Measurements from ENCODE around the gene TMEM108.

Gene TMEM108

GRCh38 chr3:133092681-133093080, 54.5 kb downstream of the TMEM108 start:
- H3K4me1 ChIP-seq (ENCODE audit: insufficient read depth, insufficient read length) = no peaks in the 10 kb centered on the region
- no peak for TF ChIP-seq ZNF274 (IDR thresholded peaks at IDR 0.05; ENCODE audit: low read depth, low read length)
- no peak for TF ChIP-seq YY1 (IDR thresholded peaks at IDR 0.05; ENCODE audit: insufficient read depth, insufficient read length)
- TF ChIP-seq SUZ12 (IDR thresholded peaks at IDR 0.05; ENCODE audit: extremely low read depth, insufficient read depth, insufficient read length) = no peak

GRCh38 chr3:133093366-133093765, 55.2 kb downstream of the TMEM108 start:
- H3K9ac ChIP-seq (ENCODE audit: insufficient read length, low read depth) = no peak overlapping the region
- H3K4me1 ChIP-seq (ENCODE audit: insufficient read depth, insufficient read length) = no peaks in the 10 kb centered on the region
- no peaks in the 10 kb centered on the region for H3K9me3 ChIP-seq (ENCODE audit: insufficient read depth, low read length)
- no peaks in the 10 kb centered on the region for H3K36me3 ChIP-seq (ENCODE audit: insufficient read depth, insufficient read length, low read length)
- H3K4me3 ChIP-seq (ENCODE audit: insufficient read length, low read depth) = no peak overlapping the region
- no peak for TF ChIP-seq SUZ12 (IDR thresholded peaks at IDR 0.05; ENCODE audit: extremely low read depth, insufficient read depth, insufficient read length)
- TF ChIP-seq YY1 (IDR thresholded peaks at IDR 0.05; ENCODE audit: insufficient read depth, insufficient read length) = no peak
- TF ChIP-seq ZNF274 (IDR thresholded peaks at IDR 0.05; ENCODE audit: low read depth, low read length) = no peak
- no peaks in the 10 kb centered on the region for H3K27me3 ChIP-seq (ENCODE audit: insufficient read depth, insufficient read length)
- no peak for DNase-seq (ENCODE audit: low read depth, low spot score)

More at GRCh38 chr3:133092681-133093080, 54.5 kb downstream of the TMEM108 start:
- DNase-seq (ENCODE audit: low read depth, low spot score) = no peak
- Histone ChIP-seq H3K36me3 (ENCODE audit: insufficient read depth, insufficient read length, low read length) (no peaks in the 10 kb centered on the region), H3K4me3 (ENCODE audit: insufficient read length, low read depth) (no peak overlapping the region), H3K9ac (ENCODE audit: insufficient read length, low read depth) (no peak overlapping the region), H3K27me3 (ENCODE audit: insufficient read depth, insufficient read length) (no peaks in the 10 kb centered on the region), H3K9me3 (ENCODE audit: insufficient read depth, low read length) (no peaks in the 10 kb centered on the region)

GRCh38 chr3:133096900-133097613, 58.9 kb downstream of the TMEM108 start:
- Histone ChIP-seq H3K27me3 (ENCODE audit: insufficient read depth, insufficient read length) (no peaks in the 10 kb centered on the region), H3K9ac (ENCODE audit: insufficient read length, low read depth) (no peak overlapping the region), H3K9me3 (ENCODE audit: insufficient read depth, low read length) (no peaks in the 10 kb centered on the region; the same call in 1 of the 2 replicates), H3K4me3 (ENCODE audit: insufficient read length, low read depth) (no peak overlapping the region), H3K4me1 (ENCODE audit: insufficient read depth, insufficient read length) (no peaks in the 10 kb centered on the region), H3K36me3 (ENCODE audit: insufficient read depth, insufficient read length, low read length) (no peaks in the 10 kb centered on the region)
- DNase-seq (ENCODE audit: low read depth, low spot score) = no peak
- TF ChIP-seq YY1 (IDR thresholded peaks at IDR 0.05; ENCODE audit: insufficient read depth, insufficient read length) = no peak
- TF ChIP-seq SUZ12 (IDR thresholded peaks at IDR 0.05; ENCODE audit: extremely low read depth, insufficient read depth, insufficient read length) = no peak
- no peak for TF ChIP-seq ZNF274 (IDR thresholded peaks at IDR 0.05; ENCODE audit: low read depth, low read length)

DNA sequence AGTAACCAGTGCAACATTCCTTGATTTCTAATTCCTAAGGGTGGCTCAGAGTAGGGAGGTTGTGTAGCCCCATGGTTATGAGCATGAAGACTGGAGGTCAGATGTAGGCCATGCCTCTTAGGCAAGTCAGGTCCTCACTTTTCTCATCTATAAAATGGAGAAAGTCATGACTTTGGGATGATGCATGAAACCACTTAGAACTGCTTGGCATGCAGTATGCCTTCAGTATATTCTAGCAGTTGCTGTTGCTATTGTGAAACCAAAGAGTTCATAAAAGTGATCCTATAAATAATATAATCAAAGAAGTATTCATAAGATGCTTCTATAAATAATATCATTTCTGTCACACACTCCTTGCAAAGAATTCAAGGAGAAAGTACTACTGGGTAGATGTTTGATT, 65.5 kb downstream of the TMEM108 start:
- no peaks in the 10 kb centered on the region for H3K27me3 ChIP-seq (ENCODE audit: insufficient read depth, insufficient read length)
- no peaks in the 10 kb centered on the region for H3K4me1 ChIP-seq (ENCODE audit: insufficient read depth, insufficient read length)
- no peaks in the 10 kb centered on the region; the same call in 1 of the 2 replicates for H3K9me3 ChIP-seq (ENCODE audit: insufficient read depth, low read length)
- no peak for DNase-seq (ENCODE audit: low read depth, low spot score)
- no peak overlapping the region for H3K9ac ChIP-seq (ENCODE audit: insufficient read length, low read depth)
- TF ChIP-seq ZNF274 (IDR thresholded peaks at IDR 0.05; ENCODE audit: low read depth, low read length) (no peak), SUZ12 (IDR thresholded peaks at IDR 0.05; ENCODE audit: extremely low read depth, insufficient read depth, insufficient read length) (no peak)
- H3K4me3 ChIP-seq (ENCODE audit: insufficient read length, low read depth) = no peak overlapping the region
- H3K36me3 ChIP-seq (ENCODE audit: insufficient read depth, insufficient read length, low read length) = no peaks in the 10 kb centered on the region

- no peaks in the 10 kb centered on the region for H3K4me1 ChIP-seq (ENCODE audit: insufficient read depth, insufficient read length)
- no peak overlapping the region for H3K9ac ChIP-seq (ENCODE audit: insufficient read length, low read depth)
- no peaks in the 10 kb centered on the region for H3K27me3 ChIP-seq (ENCODE audit: insufficient read depth, insufficient read length)
- H3K36me3 ChIP-seq (ENCODE audit: insufficient read depth, insufficient read length, low read length) = no peaks in the 10 kb centered on the region
- DNase-seq (ENCODE audit: low read depth, low spot score) = no peak
- TF ChIP-seq ZNF274 (IDR thresholded peaks at IDR 0.05; ENCODE audit: low read depth, low read length) (no peak), SUZ12 (IDR thresholded peaks at IDR 0.05; ENCODE audit: extremely low read depth, insufficient read depth, insufficient read length) (no peak), YY1 (IDR thresholded peaks at IDR 0.05; ENCODE audit: insufficient read depth, insufficient read length) (no peak)
- H3K4me3 ChIP-seq (ENCODE audit: insufficient read length, low read depth) = no peak overlapping the region
- no peaks in the 10 kb centered on the region for H3K9me3 ChIP-seq (ENCODE audit: insufficient read depth, low read length)
These were observed 68.0 kb downstream of the TMEM108 start for GRCh38 chr3:133106169-133106568.

DNA sequence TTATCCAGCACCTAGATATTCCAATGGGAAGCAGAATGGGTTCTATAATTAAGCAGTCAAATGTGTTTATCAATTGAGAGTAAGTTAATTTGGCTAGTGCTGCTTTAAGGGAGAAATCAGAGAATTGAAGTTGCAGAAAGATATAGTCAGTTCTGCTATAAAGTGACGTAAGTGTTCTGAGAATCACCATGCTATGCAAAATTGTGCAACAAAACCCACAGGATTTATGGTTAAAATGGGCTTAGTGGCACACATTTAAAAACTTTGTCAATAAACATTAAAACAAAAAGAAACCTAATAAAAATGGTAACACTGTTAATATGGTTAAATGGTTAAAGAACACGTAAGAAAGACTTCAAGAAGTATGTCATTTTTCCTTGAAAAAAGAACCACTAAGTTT, 74.5 kb downstream of the TMEM108 start:
- no peak overlapping the region for H3K4me3 ChIP-seq (ENCODE audit: insufficient read length, low read depth)
- no peak for DNase-seq (ENCODE audit: low read depth, low spot score)
- H3K36me3 ChIP-seq (ENCODE audit: insufficient read depth, insufficient read length, low read length) = no peaks in the 10 kb centered on the region
- no peaks in the 10 kb centered on the region for H3K9me3 ChIP-seq (ENCODE audit: insufficient read depth, low read length)
- no peak overlapping the region for H3K9ac ChIP-seq (ENCODE audit: insufficient read length, low read depth)
- H3K27me3 ChIP-seq (ENCODE audit: insufficient read depth, insufficient read length) = no peaks in the 10 kb centered on the region
- H3K4me1 ChIP-seq (ENCODE audit: insufficient read depth, insufficient read length) = no peaks in the 10 kb centered on the region
- no peak for TF ChIP-seq YY1 (IDR thresholded peaks at IDR 0.05; ENCODE audit: insufficient read depth, insufficient read length)
- TF ChIP-seq SUZ12 (IDR thresholded peaks at IDR 0.05; ENCODE audit: extremely low read depth, insufficient read depth, insufficient read length) = no peak
- no peak for TF ChIP-seq ZNF274 (IDR thresholded peaks at IDR 0.05; ENCODE audit: low read depth, low read length)

DNA sequence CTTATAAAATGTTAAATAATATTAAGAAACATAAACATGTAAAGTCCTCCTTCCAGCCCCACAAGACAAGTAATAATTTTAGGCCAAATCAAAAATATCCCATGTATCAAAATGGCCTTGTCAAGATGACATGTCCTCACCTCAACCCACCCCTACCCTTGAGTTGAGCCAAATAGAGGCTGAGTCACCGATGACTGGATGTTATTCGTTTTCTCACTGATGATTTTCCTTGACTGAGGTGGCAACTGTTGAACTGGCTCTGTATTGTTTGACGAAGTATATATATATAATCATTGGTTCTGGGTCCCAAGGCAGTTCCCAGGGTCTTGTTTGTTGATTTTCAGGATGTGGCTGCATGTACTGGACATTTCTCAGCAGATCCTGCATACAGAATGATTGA, 75.3 kb downstream of the TMEM108 start:
- DNase-seq (ENCODE audit: low read depth, low spot score) = no peak
- Histone ChIP-seq H3K4me3 (ENCODE audit: insufficient read length, low read depth) (no peak overlapping the region), H3K36me3 (ENCODE audit: insufficient read depth, insufficient read length, low read length) (no peaks in the 10 kb centered on the region), H3K4me1 (ENCODE audit: insufficient read depth, insufficient read length) (no peaks in the 10 kb centered on the region), H3K9ac (ENCODE audit: insufficient read length, low read depth) (no peak overlapping the region), H3K9me3 (ENCODE audit: insufficient read depth, low read length) (no peaks in the 10 kb centered on the region), H3K27me3 (ENCODE audit: insufficient read depth, insufficient read length) (no peaks in the 10 kb centered on the region)
- TF ChIP-seq ZNF274 (IDR thresholded peaks at IDR 0.05; ENCODE audit: low read depth, low read length) = no peak
- no peak for TF ChIP-seq YY1 (IDR thresholded peaks at IDR 0.05; ENCODE audit: insufficient read depth, insufficient read length)
- no peak for TF ChIP-seq SUZ12 (IDR thresholded peaks at IDR 0.05; ENCODE audit: extremely low read depth, insufficient read depth, insufficient read length)

Data from NT2/D1 (cell line).